T-helper 22 cell (primary cell): ENCODE results near the gene EPS8L3.
"Not testable (repeated sequence)": the region's sequence is repeated elsewhere in the genome, so short reads cannot be mapped to it uniquely, and the experiment has no call there.

ENCODE experiments used
- DNase-seq: peaks from one replicate; pipeline ENCODE4 v3.0.0-alpha.2; 2020; ENCODE audit warnings: low read depth

The EPS8L3 gene

GRCh38 chr1:109708949-109709348, 54.8 kb downstream of the EPS8L3 start:
- DNase-seq: not testable (repeated sequence)

DNA sequence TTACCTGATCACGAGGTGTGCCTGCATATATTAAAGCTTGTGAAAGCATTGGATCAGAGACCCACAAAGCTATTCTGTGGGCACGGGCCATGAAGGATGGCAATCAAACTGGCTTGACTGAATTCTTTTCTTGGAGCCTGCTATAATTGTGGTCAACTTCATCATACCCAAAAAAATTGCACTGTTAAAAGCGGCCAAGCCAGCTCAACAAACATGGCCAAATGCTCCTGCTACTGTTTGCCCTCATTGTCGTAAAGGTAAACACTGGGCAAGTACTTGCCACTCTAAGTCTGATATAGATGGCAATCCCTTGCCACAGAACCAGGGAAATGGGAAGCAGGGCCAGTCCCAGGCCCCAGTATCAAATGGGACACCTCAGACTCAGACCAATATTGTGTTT, 58.3 kb downstream of the EPS8L3 start:
- no peak for DNase-seq

- DNase-seq: no peak
These were observed 59.5 kb downstream of the EPS8L3 start for GRCh38 chr1:109704173-109704572.

- not testable (repeated sequence) for DNase-seq
These were observed 60.8 kb downstream of the EPS8L3 start for GRCh38 chr1:109702940-109703339.
